Suprapubic skin (tissue), 4 donors: Measurements from ENCODE around the gene TMEM175.

Experiments
- CTCF ChIP-seq, 2 donors: fragments of 200-600 bp in 1 of 2; fragments of 450-650 bp in 1 of 2; sonication (generic) in 1 of 2; IDR thresholded peaks; one replicate each; pipeline ENCODE4 v1.5.1; 2016 to 2019; ENCODE audit warnings: antibody characterized with exemption in 2 of 2, mild to moderate bottlenecking in 1 of 2, moderate library complexity in 1 of 2
- EP300 ChIP-seq: sonication (generic); formaldehyde crosslinking; IDR thresholded peaks from one replicate; pipeline ENCODE4 v1.6.1; 2017; ENCODE audit warnings: antibody characterized with exemption
- POLR2A ChIP-seq, 2 donors: fragments of 450-650 bp; IDR thresholded peaks; one replicate each; pipeline ENCODE4 v1.6.1; 2017; ENCODE audit warnings: antibody characterized with exemption in 2 of 2, mild to moderate bottlenecking in 2 of 2, moderate library complexity in 2 of 2
- POLR2AphosphoS5 ChIP-seq, 3 donors: sonication (generic); formaldehyde crosslinking; IDR thresholded peaks; one replicate each; pipeline ENCODE4 v1.6.1; 2017; ENCODE audit warnings: antibody characterized with exemption in 3 of 3

- TF ChIP-seq CTCF (IDR thresholded peaks at IDR 0.05), result no peak
- TF ChIP-seq POLR2A (IDR thresholded peaks at IDR 0.05), result no peak
- TF ChIP-seq EP300, result no peak
- no peak for TF ChIP-seq POLR2AphosphoS5 (IDR thresholded peaks at IDR 0.05)
Measured at GRCh38 chr4:970854-971520, 38.7 kb downstream of the TMEM175 start.
